Right lobe of liver (tissue), 6 donors: ENCODE data around the gene TMEM248. TPM values are rescaled to one million over a fixed set of nuclear protein-coding genes. Genes with fewer than 3 reads are reported as not detected.
"Not testable (repeated sequence)": the region's sequence is repeated elsewhere in the genome, so short reads cannot be mapped to it uniquely, and the experiment has no call there.

Source experiments
- ATAC-seq, 4 donors: fragments of 200-7000 bp; cut with Tn5 transposase; one replicate each; pipeline ENCODE4 v1.9.1; 2020; ENCODE audit warnings: mild to moderate bottlenecking in 4 of 4, moderate library complexity in 4 of 4
- DNase-seq, 3 donors: peaks; one replicate each; pipeline ENCODE4 v3.0.0-alpha.2; 2020
- H3K27ac ChIP-seq, 3 donors: fragments of 200-600 bp; one replicate each; pipeline ENCODE4 v1.8.0; 2022
- H3K27me3 ChIP-seq, 2 donors: fragments of 200-600 bp; one replicate each; pipeline ENCODE4 v1.8.0; 2022
- H3K36me3 ChIP-seq, 4 donors: fragments of 200-600 bp; sonication (generic) in 1 of 4; one replicate each; pipeline versions ENCODE4 v1.5.1 to v1.8.0; 2017 to 2022; ENCODE audit warnings: control low read depth in 1 of 4
- H3K4me1 ChIP-seq, 4 donors: fragments of 200-600 bp; sonication (generic) in 1 of 4; one replicate each; pipeline versions ENCODE4 v1.5.1 to v1.8.0; 2017 to 2022; ENCODE audit warnings: control low read depth in 1 of 4
- H3K4me3 ChIP-seq, 3 donors: fragments of 200-600 bp; one replicate each; pipeline ENCODE4 v1.8.0; 2022
- H3K9me3 ChIP-seq, 4 donors: fragments of 200-600 bp; sonication (generic) in 1 of 4; one replicate each; pipeline versions ENCODE4 v1.5.1 to v1.8.0; 2017 to 2022; ENCODE audit warnings: control low read depth in 1 of 4
- CTCF ChIP-seq, 4 donors: fragments of 200-600 bp in 3 of 4; fragments of 450-650 bp in 1 of 4; IDR thresholded peaks; one replicate each; pipeline versions ENCODE4 v1.5.1 to v1.8.0; 2016 to 2022; ENCODE audit warnings: antibody characterized with exemption in 4 of 4, mild to moderate bottlenecking in 2 of 4
- POLR2A ChIP-seq: fragments of 450-650 bp; IDR thresholded peaks from one replicate; pipeline ENCODE4 v1.6.1; 2017; ENCODE audit warnings: antibody characterized with exemption, mild to moderate bottlenecking
- WGBS: methylation state at CpG from one replicate; pipeline ENCODE4 v1.1.6; 2018; ENCODE audit warnings: low coverage, low lambda C conversion rate; ENCODE audit not compliant: insufficient coverage; ENCODE audit errors: missing lambda C conversion rate; 5-methylcytosine and 5-hydroxymethylcytosine counted together
- intact Hi-C, 2 donors: fragments of 100-400 bp; cut with DNase I; formaldehyde crosslinking; loops; one replicate each; pipeline versions ENCODE4 v1.11.2 to v1.14.1; 2022
- total RNA-seq, 6 experiments: library from RNA; depleted of rRNA in 2 of 6; stranded (reverse); fragments of >200 nt in 2 of 6; fragmentation: NEBNext Ultra II Directional in 3 of 6; extraction: Animal tissue kit (Norgen Biotek cat#: 25700) in 3 of 6; gene quantifications; one replicate each; pipeline versions ENCODE4 v1.1.0 to v1.2.4, GENCODE V29; 2016 to 2023
- donor health status: DM: no; HTN: yes; CAD: no.
- donor health status: DM: no; HTN: no; CAD: no.
- donor health status: DM: no; HTN: no; CAD: no.
- donor health status: DM: no; HTN: yes; CAD: no.
- donor health status: DM: no; HTN: yes; CAD: no.

Gene TMEM248
- total RNA-seq, 6 experiments from 2014 or later, result 53.3 to 76.5 (median 63.2) TPM

DNA sequence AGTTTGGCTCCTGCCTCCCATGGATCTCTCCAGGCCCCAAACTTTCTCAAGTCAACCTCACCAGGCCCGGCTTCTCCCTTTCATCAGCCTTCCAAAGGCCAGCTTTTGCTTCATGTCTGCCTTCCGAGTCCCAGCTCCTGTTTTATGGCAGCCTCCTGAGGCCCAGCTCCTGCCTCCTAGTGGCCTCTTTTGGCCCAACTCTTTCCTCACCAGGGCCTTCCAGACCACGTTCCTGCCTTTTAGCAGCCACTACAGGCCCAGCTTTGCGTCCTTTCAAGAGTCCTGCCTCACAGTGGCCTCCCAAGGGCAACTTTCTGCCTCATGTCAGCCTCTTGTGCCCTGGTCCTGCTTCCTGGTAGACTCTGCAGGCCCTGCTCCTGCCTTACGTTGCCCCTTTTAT, 15.3 kb upstream of the TMEM248 start:
- H3K4me1 ChIP-seq, result no peaks in the 10 kb centered on the region
- no peak for ATAC-seq
- H3K36me3 ChIP-seq, result no peaks in the 10 kb centered on the region
- DNase-seq, result no peak
- no peaks in the 10 kb centered on the region for H3K9me3 ChIP-seq
- H3K27me3 ChIP-seq, result no peaks in the 10 kb centered on the region
- intact Hi-C loops, result no loop called here
- H3K27ac ChIP-seq, result no peak overlapping the region
- 86% methylated on average over 3 of the region's 5 CpGs for WGBS
- TF ChIP-seq CTCF (IDR thresholded peaks at IDR 0.05), result no peak
- TF ChIP-seq POLR2A, result no peak
- no peak overlapping the region for H3K4me3 ChIP-seq

DNA sequence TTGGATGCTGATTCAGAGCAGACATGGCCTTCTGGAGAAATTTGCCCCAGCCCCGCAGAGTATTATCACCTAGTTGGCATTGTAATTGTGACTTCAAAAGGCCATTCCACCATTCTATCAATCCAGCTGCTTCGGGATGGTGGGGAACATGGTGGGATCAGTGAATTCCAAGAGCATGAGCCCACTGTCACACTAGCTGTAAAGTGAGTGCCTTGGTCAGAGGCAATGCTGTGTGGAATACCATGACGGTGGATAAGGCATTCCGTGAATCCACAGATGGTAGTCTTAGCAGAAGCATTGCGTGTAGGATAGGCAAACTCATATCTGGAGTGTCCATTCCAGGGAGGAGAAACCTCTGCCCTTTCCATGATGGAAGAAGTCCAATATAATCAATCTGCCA, 13.3 kb upstream of the TMEM248 start:
- no peak overlapping the region for H3K4me3 ChIP-seq
- H3K36me3 ChIP-seq, result no peaks in the 10 kb centered on the region
- H3K4me1 ChIP-seq, result no peaks in the 10 kb centered on the region
- H3K9me3 ChIP-seq, result no peaks in the 10 kb centered on the region
- DNase-seq, result no peak
- 73% methylated on average over 2 of the region's 5 CpGs for WGBS
- TF ChIP-seq POLR2A, result no peak
- TF ChIP-seq CTCF (IDR thresholded peaks at IDR 0.05), result no peak
- H3K27me3 ChIP-seq, result no peaks in the 10 kb centered on the region
- intact Hi-C loops, result no loop called here
- ATAC-seq, result no peak
- H3K27ac ChIP-seq, result no peak overlapping the region

- H3K9me3 ChIP-seq, H3K36me3 ChIP-seq, ATAC-seq, H3K4me3 ChIP-seq, intact Hi-C loops, H3K4me1 ChIP-seq, H3K27ac ChIP-seq, H3K27me3 ChIP-seq, DNase-seq: not testable (repeated sequence)
- WGBS, result 88% methylated on average over 4 of the region's 4 CpGs
Measured at GRCh38 chr7:66908598-66908997, 12.4 kb upstream of the TMEM248 start.

DNA sequence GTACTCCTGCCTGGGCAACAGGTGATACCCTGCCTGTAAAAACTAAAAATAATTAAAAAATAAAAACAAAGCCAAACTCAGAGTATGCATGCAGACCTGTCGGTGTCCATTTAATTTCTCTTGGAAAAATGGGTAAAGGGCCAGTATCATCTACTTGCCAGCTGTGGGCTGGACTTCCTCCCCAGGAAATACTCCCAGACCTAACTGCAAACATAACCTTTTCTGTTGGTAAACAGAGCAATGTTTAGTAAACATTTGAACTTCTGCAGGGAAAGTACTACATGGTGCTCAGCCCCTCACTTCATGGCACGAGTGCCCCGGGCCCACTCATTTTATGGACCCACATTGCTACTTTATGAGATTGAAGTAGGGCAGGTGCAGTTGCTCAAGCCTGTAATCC, 10.2 kb upstream of the TMEM248 start:
- no peak for DNase-seq
- H3K36me3 ChIP-seq, result no peaks in the 10 kb centered on the region
- peak in 3 of 4 donors; percentile 39 to 58 (median 57) for ATAC-seq
- no peaks in the 10 kb centered on the region for H3K27me3 ChIP-seq
- TF ChIP-seq CTCF (IDR thresholded peaks at IDR 0.05) (no peak), POLR2A (no peak)
- no peaks in the 10 kb centered on the region for H3K9me3 ChIP-seq
- no peak overlapping the region for H3K27ac ChIP-seq
- intact Hi-C loops, result no loop called here
- 35% methylated on average over 3 of the region's 3 CpGs for WGBS
- no peak overlapping the region for H3K4me3 ChIP-seq
- no peaks in the 10 kb centered on the region for H3K4me1 ChIP-seq

DNA sequence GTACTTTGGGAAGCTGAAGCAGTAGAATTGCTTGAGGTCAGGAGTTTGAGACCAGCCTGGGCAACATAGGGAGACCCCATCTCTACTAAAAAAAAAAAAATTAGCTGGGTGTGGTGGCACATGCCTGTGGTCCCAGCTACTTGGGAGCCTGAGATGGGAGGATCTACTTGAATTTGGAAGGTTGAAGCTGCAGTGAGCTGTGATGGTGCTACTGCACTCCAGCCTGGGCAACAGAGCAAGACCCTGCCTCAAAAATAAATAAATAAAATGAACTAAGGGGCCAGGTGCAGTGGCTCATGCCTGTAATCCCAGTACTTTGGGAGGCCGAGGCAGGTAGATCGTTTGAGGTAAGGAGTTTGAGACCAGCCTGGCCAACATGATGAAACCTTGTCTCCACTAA, 9.8 kb upstream of the TMEM248 start:
- ATAC-seq, H3K36me3 ChIP-seq, intact Hi-C loops, H3K4me1 ChIP-seq, H3K4me3 ChIP-seq, H3K9me3 ChIP-seq, DNase-seq, H3K27ac ChIP-seq, H3K27me3 ChIP-seq: not testable (repeated sequence)
- whole genome bisulfite sequencing, result 80% methylated on average over 1 of the region's 2 CpGs

DNA sequence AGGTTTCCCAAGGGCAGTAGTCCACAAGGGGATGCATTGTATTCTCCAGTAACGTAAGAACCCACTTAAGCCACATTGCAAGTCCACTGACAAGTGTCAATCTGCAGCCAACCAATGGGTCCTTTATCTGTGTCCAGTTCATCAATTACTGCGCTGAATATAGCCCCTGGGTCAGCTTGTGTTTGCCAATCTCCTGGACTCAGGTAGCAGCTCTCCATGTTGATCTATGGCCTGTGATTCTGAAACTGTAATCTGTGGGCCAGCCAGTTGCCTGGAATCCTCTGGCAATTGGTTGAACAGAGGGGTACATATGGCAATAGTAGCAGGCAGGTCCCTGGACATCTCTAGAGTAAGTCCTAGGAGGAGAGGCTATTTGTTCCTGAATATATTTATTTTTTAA, 8.8 kb upstream of the TMEM248 start:
- no peaks in the 10 kb centered on the region for H3K36me3 ChIP-seq
- H3K27me3 ChIP-seq, result no peaks in the 10 kb centered on the region
- H3K27ac ChIP-seq, result no peak overlapping the region
- H3K9me3 ChIP-seq, result no peaks in the 10 kb centered on the region
- intact Hi-C loops, result no loop called here
- peaks cover 0 to 1% (median 0%) of the 10 kb centered on the region in 4 donors for H3K4me1 ChIP-seq
- H3K4me3 ChIP-seq, result no peak overlapping the region
- 70% methylated on average over 2 of the region's 2 CpGs for WGBS
- DNase-seq (no peak), ATAC-seq (peak in 1 of 4 donors; percentile 32)
- TF ChIP-seq POLR2A, result no peak
- TF ChIP-seq CTCF (IDR thresholded peaks at IDR 0.05), result no peak
